HepG2 (cell line): ENCODE results near the gene NEIL3. TPM values are rescaled to one million over a fixed set of nuclear protein-coding genes. Genes with fewer than 3 reads are reported as not detected.

Experiments
- AGO1 ChIP-seq: fragments of 200-400 bp; formaldehyde crosslinking; IDR thresholded peaks from 2 replicates; pipeline ENCODE4 v1.6.1; 2017; ENCODE audit warnings: mild to moderate bottlenecking, low read depth, low read length, moderate library complexity; ENCODE audit not compliant: poor library complexity, severe bottlenecking
- AKAP8 ChIP-seq: sonication (generic); formaldehyde crosslinking; IDR thresholded peaks from 2 replicates; pipeline ENCODE4 v1.5.1; 2020; ENCODE audit warnings: mild to moderate bottlenecking, missing genetic modification reagents
- CREM ChIP-seq, 2 experiments: sonication (generic) in 1 of 2; formaldehyde crosslinking in 1 of 2; IDR thresholded peaks; 2 replicates each; pipeline versions ENCODE4 v1.4.0 to v1.6.1; 2016 to 2020; ENCODE audit warnings: antibody characterized with exemption in 1 of 2, mild to moderate bottlenecking in 1 of 2, missing genetic modification reagents in 1 of 2
- FOXC1 ChIP-seq: sonication (generic); formaldehyde crosslinking; IDR thresholded peaks from 2 replicates; pipeline ENCODE4 v1.8.0; 2022; ENCODE audit warnings: mild to moderate bottlenecking, missing genetic modification reagents, borderline replicate concordance
- HDAC1 ChIP-seq: sonication (generic); formaldehyde crosslinking; IDR thresholded peaks from 2 replicates; pipeline ENCODE4 v1.5.1; 2020; ENCODE audit warnings: mild to moderate bottlenecking, missing genetic modification reagents
- JUNB ChIP-seq: sonication (generic); formaldehyde crosslinking; IDR thresholded peaks from 2 replicates; pipeline ENCODE4 v1.8.0; 2022; ENCODE audit warnings: missing genetic modification reagents, mild to moderate bottlenecking, borderline replicate concordance
- MBNL3 ChIP-seq: fragments of 250-450 bp; sonication (Bioruptor Pico); conservative IDR thresholded peaks from 2 replicates; pipeline ENCODE4 v1.8.0; 2022; ENCODE audit warnings: mild to moderate bottlenecking, inconsistent platforms
- NCOA1 ChIP-seq: sonication (generic); formaldehyde crosslinking; IDR thresholded peaks from 2 replicates; pipeline ENCODE4 v1.9.0; 2021; ENCODE audit warnings: missing genetic modification reagents
- NPAS2 ChIP-seq: sonication (generic); formaldehyde crosslinking; IDR thresholded peaks from 2 replicates; pipeline ENCODE4 v1.8.0; 2022; ENCODE audit warnings: mild to moderate bottlenecking, missing genetic modification reagents, borderline replicate concordance
- PHF8 ChIP-seq: sonication (generic); formaldehyde crosslinking; IDR thresholded peaks from 2 replicates; pipeline ENCODE4 v1.5.0; 2020; ENCODE audit warnings: missing genetic modification reagents
- PRMT3 ChIP-seq: sonication (generic); formaldehyde crosslinking; IDR thresholded peaks from 2 replicates; pipeline ENCODE4 v1.8.1; 2022; ENCODE audit warnings: low read depth, mild to moderate bottlenecking, moderate library complexity, missing genetic modification reagents, borderline replicate concordance
- SATB2 ChIP-seq: sonication (generic); formaldehyde crosslinking; IDR thresholded peaks from 2 replicates; pipeline ENCODE4 v1.5.0; 2020; ENCODE audit warnings: missing genetic modification reagents
- SNAI1 ChIP-seq: sonication (generic); formaldehyde crosslinking; IDR thresholded peaks from 2 replicates; pipeline ENCODE4 v1.5.0; 2020; ENCODE audit warnings: mild to moderate bottlenecking, missing genetic modification reagents, borderline replicate concordance
- TBP ChIP-seq: sonication (generic); formaldehyde crosslinking; IDR thresholded peaks from 2 replicates; pipeline ENCODE4 v1.5.0; 2020; ENCODE audit warnings: missing genetic modification reagents
- YY1 ChIP-seq: IDR thresholded peaks from 2 replicates; pipeline ENCODE4 v1.6.1; 2011; ENCODE audit warnings: low read length, low read depth, moderate library complexity, mild to moderate bottlenecking; ENCODE audit not compliant: insufficient read depth, insufficient replicate concordance
- ZFP41 ChIP-seq: sonication (generic); formaldehyde crosslinking; IDR thresholded peaks from 2 replicates; pipeline ENCODE4 v1.4.0; 2020; ENCODE audit warnings: mild to moderate bottlenecking, missing genetic modification reagents, borderline replicate concordance
- ZIK1 ChIP-seq: sonication (generic); formaldehyde crosslinking; IDR thresholded peaks from 2 replicates; pipeline ENCODE4 v1.5.0; 2020; ENCODE audit warnings: mild to moderate bottlenecking, low read depth, missing genetic modification reagents, borderline replicate concordance
- ZNF224 ChIP-seq: sonication (generic); formaldehyde crosslinking; IDR thresholded peaks from 2 replicates; pipeline ENCODE4 v1.5.0; 2020; ENCODE audit warnings: mild to moderate bottlenecking, missing genetic modification reagents
- ZNF253 ChIP-seq: sonication (generic); formaldehyde crosslinking; IDR thresholded peaks from 2 replicates; pipeline ENCODE4 v1.8.0; 2022; ENCODE audit warnings: mild to moderate bottlenecking, missing genetic modification reagents, borderline replicate concordance
- ZNF33B ChIP-seq: sonication (generic); formaldehyde crosslinking; IDR thresholded peaks from 2 replicates; pipeline ENCODE4 v1.5.1; 2020; ENCODE audit warnings: mild to moderate bottlenecking, missing genetic modification reagents
- ZNF564 ChIP-seq: sonication (generic); formaldehyde crosslinking; IDR thresholded peaks from 2 replicates; pipeline ENCODE4 v1.8.1; 2023; ENCODE audit warnings: mild to moderate bottlenecking, missing genetic modification reagents
- ZNF598 ChIP-seq: sonication (generic); formaldehyde crosslinking; IDR thresholded peaks from 2 replicates; pipeline ENCODE4 v1.5.1; 2020; ENCODE audit warnings: mild to moderate bottlenecking, missing genetic modification reagents, borderline replicate concordance
- ZNF766 ChIP-seq: sonication (generic); formaldehyde crosslinking; IDR thresholded peaks from 2 replicates; pipeline ENCODE4 v1.5.0; 2020; ENCODE audit warnings: missing genetic modification reagents, borderline replicate concordance
- ZNF891 ChIP-seq: sonication (generic); formaldehyde crosslinking; IDR thresholded peaks from 2 replicates; pipeline ENCODE4 v1.5.0; 2020; ENCODE audit warnings: mild to moderate bottlenecking, missing genetic modification reagents
- polyA plus RNA-seq, 8 experiments: library from polyadenylated mRNA; depleted of rRNA in 3 of 8; stranded (reverse) in 7 of 8; unstranded in 1 of 8; fragments of >200 nt; fragmentation: Illumina TruSeq in 4 of 8; extraction: Trizol in 4 of 8; gene quantifications; 2 replicates each; pipeline versions ENCODE4 v1.2.1 to v1.2.3, GENCODE V29; 2011 to 2016; ENCODE audit warnings: low read depth in 4 of 8, missing spikeins in 1 of 8, mixed read lengths in 1 of 8; ENCODE audit not compliant: insufficient read depth in 1 of 8
- total RNA-seq, 5 experiments: library from RNA; depleted of rRNA; stranded (reverse); fragments of >200 nt; fragmentation: Illumina TruSeq; extraction: Trizol; gene quantifications; 2 replicates each; pipeline ENCODE4 v1.2.3, GENCODE V29; 2016; ENCODE audit warnings: low read depth in 1 of 5
- TF ChIP-seq, protein P1 (sequence below): sonication (generic); formaldehyde crosslinking; IDR thresholded peaks from 2 replicates; pipeline ENCODE4 v1.8.0; 2022; ENCODE audit warnings: mild to moderate bottlenecking, missing genetic modification reagents, moderate library complexity
- TF ChIP-seq, protein P2 (sequence below): sonication (generic); formaldehyde crosslinking; IDR thresholded peaks from 2 replicates; pipeline ENCODE4 v1.4.0; 2020; ENCODE audit warnings: missing genetic modification reagents, low read depth, mild to moderate bottlenecking, borderline replicate concordance

NEIL3 gene
- total and polyA plus RNA-seq, 2 of the 13 experiments (the other 11 are each of a cell fraction or from before 2014, with no cell fraction given): 3.5 to 8.4 TPM

DNA sequence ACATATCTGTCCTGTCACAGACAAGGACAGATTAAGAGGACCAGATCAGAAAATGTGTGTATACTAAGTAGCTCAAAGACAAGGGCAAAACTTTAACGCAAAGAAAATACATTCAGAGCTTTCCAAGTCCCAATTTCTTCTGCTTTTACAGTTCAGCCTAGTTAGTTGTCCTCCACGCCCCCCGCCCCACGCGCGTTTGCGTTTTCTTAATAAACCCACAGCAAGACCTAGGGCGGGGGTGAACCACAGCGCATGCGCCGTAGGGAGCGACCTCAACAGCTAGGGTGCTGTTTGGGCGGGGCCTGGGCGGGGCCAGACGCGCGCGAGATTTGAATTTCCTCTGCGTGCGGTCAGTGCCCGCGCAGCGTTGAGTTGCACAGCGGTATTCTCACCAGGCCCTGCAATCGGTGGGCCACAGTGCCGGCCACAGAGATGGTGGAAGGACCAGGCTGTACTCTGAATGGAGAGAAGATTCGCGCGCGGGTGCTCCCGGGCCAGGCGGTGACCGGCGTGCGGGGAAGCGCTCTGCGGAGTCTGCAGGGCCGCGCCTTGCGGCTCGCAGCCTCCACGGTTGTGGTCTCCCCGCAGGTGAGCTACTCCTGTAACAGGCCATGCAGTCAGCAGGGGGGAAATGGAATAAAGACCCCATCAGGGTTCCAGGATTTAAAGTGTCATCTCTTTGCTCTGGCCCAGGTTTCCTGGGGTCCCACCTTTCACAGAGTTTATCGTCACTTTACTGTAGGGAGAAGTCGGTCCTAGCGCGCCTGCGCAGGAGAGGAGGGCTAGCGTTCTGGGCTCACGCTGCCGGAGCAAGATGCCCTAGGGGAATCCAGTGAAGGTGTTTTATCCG, at the start of gene NEIL3 (continued):
- TF ChIP-seq, protein P1, sequence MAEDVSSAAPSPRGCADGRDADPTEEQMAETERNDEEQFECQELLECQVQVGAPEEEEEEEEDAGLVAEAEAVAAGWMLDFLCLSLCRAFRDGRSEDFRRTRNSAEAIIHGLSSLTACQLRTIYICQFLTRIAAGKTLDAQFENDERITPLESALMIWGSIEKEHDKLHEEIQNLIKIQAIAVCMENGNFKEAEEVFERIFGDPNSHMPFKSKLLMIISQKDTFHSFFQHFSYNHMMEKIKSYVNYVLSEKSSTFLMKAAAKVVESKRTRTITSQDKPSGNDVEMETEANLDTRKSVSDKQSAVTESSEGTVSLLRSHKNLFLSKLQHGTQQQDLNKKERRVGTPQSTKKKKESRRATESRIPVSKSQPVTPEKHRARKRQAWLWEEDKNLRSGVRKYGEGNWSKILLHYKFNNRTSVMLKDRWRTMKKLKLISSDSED: no peak
- TF ChIP-seq YY1 (no peak), AGO1 (no peak), NPAS2 (CRISPR knock-in tag) (0 out of 2 replicates have a peak, but pooled peaks have one; percentile 76), CREM (IDR thresholded peaks at IDR 0.05) (no peak), CREM (CRISPR knock-in tag; IDR thresholded peaks at IDR 0.05) (no peak), SNAI1 (peak; percentile 63; the same call in 1 of the 2 replicates), ZNF766 (CRISPR knock-in tag) (no peak), SATB2 (CRISPR knock-in tag) (0 out of 2 replicates have a peak, but pooled peaks have one; percentile 35), PRMT3 (CRISPR knock-in tag) (peak; percentile 77; the same call in 1 of the 2 replicates), TBP (CRISPR knock-in tag) (no peak), ZNF891 (CRISPR knock-in tag) (no peak; the same call in 1 of the 2 replicates), ZNF253 (CRISPR knock-in tag) (no peak), FOXC1 (CRISPR knock-in tag) (peak; percentile 57; the same call in 1 of the 2 replicates), HDAC1 (CRISPR knock-in tag) (peak; percentile 99), JUNB (peak; percentile 31; the same call in 1 of the 2 replicates), AKAP8 (0 out of 2 replicates have a peak, but pooled peaks have one; percentile 40), NCOA1 (CRISPR knock-in tag) (no peak), PHF8 (CRISPR knock-in tag) (peak; percentile 95), ZNF598 (CRISPR knock-in tag) (peak; percentile 73), ZIK1 (CRISPR knock-in tag) (no peak), ZFP41 (CRISPR knock-in tag) (peak; percentile 63; the same call in 1 of the 2 replicates), MBNL3 (CRISPR knock-in tag) (no peak), ZNF224 (no peak), ZNF564 (CRISPR knock-in tag) (peak; percentile 87), ZNF33B (CRISPR knock-in tag) (no peak)
- TF ChIP-seq, protein P2, sequence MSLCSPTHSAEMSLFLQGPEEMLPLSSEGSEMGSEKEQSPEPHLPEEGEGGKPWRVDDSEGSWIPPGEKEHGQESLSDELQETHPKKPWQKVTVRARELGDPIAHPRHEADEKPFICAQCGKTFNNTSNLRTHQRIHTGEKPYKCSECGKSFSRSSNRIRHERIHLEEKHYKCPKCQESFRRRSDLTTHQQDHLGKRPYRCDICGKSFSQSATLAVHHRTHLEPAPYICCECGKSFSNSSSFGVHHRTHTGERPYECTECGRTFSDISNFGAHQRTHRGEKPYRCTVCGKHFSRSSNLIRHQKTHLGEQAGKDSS (CRISPR knock-in tag): peak; percentile 48; the same call in 1 of the 2 replicates
